ENCODE measurements around the gene ABCA1. TPM values are rescaled to one million over a fixed set of nuclear protein-coding genes. Genes with fewer than 3 reads are reported as not detected.

ABCA1 gene
- total RNA-seq, 2 experiments from 2014 or later, result 8.0 to 14.0 TPM

DNA sequence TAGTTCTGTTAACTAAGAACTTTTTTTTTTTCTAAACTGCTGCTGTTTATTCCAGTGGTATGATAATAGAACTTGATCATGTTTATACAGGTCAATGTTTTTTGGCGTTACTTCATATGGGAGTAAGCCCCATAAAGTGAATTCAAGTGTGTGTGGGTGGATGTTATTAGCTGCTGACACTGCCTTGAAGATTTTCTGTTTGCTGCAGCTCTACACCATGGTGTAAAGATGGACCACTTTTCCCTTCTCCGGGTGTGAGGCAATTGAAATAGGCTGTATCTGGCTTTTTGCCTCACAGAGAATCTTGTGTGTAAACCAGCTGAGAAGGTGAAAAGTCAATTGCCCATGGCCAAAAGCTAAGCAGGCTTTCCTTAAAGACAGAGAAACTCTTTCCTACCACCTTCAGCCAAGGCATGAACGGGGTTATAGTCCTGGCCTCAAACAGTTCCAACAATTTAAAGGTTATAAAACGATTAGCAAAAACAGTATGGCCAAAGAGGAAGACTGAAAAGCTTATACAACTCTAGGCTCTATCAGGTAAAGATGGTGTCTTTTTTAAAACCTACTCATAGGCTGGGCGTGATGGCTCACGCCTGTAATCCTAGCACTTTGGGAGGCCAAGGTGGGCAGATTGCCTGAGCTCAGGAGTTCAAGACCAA is 33.9 kb upstream of the ABCA1 start:
- no peaks in the 10 kb centered on the region for H4K20me1 ChIP-seq (ENCODE audit: insufficient read depth, low read length)
- peaks cover 25% of the 10 kb centered on the region for H3K4me1 ChIP-seq (ENCODE audit: insufficient read depth, low read length, poor library complexity, severe bottlenecking)
- TF ChIP-seq EZH2phosphoT487 (IDR thresholded peaks at IDR 0.05; ENCODE audit: borderline replicate concordance, low read depth, low read length), result no peak
- TF ChIP-seq, protein P1, sequence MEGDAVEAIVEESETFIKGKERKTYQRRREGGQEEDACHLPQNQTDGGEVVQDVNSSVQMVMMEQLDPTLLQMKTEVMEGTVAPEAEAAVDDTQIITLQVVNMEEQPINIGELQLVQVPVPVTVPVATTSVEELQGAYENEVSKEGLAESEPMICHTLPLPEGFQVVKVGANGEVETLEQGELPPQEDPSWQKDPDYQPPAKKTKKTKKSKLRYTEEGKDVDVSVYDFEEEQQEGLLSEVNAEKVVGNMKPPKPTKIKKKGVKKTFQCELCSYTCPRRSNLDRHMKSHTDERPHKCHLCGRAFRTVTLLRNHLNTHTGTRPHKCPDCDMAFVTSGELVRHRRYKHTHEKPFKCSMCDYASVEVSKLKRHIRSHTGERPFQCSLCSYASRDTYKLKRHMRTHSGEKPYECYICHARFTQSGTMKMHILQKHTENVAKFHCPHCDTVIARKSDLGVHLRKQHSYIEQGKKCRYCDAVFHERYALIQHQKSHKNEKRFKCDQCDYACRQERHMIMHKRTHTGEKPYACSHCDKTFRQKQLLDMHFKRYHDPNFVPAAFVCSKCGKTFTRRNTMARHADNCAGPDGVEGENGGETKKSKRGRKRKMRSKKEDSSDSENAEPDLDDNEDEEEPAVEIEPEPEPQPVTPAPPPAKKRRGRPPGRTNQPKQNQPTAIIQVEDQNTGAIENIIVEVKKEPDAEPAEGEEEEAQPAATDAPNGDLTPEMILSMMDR (conservative IDR thresholded peaks at IDR 0.05; ENCODE audit: low read length), result no peak
- no peak for DNase-seq (ENCODE audit: low spot score)
- ChIA-PET CTCF (ENCODE audit: unreplicated experiment) (interaction anchor here (0.9 kb wide), 1 partner anchor 30 kb away, joined by 4 read pairs; no protein-coding TSS in a partner anchor), POLR2A (interaction anchor here (0.6 to 1.5 kb wide), 8 partner anchors 12 to 91 kb away, joined by 3 to 6 read pairs (median 3); no protein-coding TSS in a partner anchor)
- no peak overlapping the region for H3K4me3 ChIP-seq (ENCODE audit: low read depth, low read length, poor library complexity, severe bottlenecking)
- H3K9me2 ChIP-seq (ENCODE audit: insufficient read depth, low read length), result no peaks in the 10 kb centered on the region
- no peaks in the 10 kb centered on the region for H3K9me3 ChIP-seq (ENCODE audit: low read length)
- peak overlapping the region; percentile 67; the same call in 1 of the 2 replicates for H2AFZ ChIP-seq (ENCODE audit: low read length)
- H3K4me2 ChIP-seq (ENCODE audit: low read length), result peak overlapping the region; percentile 37
- intact Hi-C loops (cut with micrococcal nuclease; ENCODE audit: unreplicated experiment), result no loop called here
- BruUV-seq (replicated peaks), result no TSS peak
- no peak overlapping the region for H3K27ac ChIP-seq (ENCODE audit: low read depth, low read length, poor library complexity, severe bottlenecking)
- H3K36me3 ChIP-seq (ENCODE audit: insufficient read depth, low read length), result no peaks in the 10 kb centered on the region
- H3K79me2 ChIP-seq (ENCODE audit: insufficient read depth, low read depth, low read length), result no peaks in the 10 kb centered on the region

DNA sequence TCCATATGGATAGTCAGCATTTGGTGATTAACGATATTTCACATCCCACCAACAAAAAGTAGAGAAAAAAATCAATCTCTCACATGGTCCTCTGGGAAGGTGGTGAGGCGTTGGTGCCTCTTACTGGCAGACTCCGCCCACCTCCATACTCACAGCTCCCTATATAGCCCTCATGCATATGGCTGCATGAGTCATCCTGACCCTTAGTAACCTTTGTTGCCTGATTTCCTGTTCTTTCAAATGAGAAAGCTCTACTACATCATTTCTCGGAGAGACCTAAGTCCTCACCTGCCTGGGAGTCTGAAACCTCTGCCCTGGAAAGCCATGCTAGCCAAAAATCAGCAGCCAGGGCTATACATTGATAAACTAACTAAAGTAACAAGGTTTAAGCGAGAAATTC is 33.3 kb upstream of the ABCA1 start:
- H3K36me3 ChIP-seq (ENCODE audit: insufficient read depth, low read length), result no peaks in the 10 kb centered on the region
- no peaks in the 10 kb centered on the region for H3K9me2 ChIP-seq (ENCODE audit: insufficient read depth, low read length)
- no peaks in the 10 kb centered on the region for H3K79me2 ChIP-seq (ENCODE audit: insufficient read depth, low read depth, low read length)
- intact Hi-C loops (cut with micrococcal nuclease; ENCODE audit: unreplicated experiment), result no loop called here
- no peaks in the 10 kb centered on the region for H4K20me1 ChIP-seq (ENCODE audit: insufficient read depth, low read length)
- TF ChIP-seq EZH2phosphoT487 (IDR thresholded peaks at IDR 0.05; ENCODE audit: borderline replicate concordance, low read depth, low read length), result no peak
- TF ChIP-seq, protein P1 (conservative IDR thresholded peaks at IDR 0.05; ENCODE audit: low read length), result no peak
- peak overlapping the region; percentile 67; the same call in 1 of the 2 replicates for H2AFZ ChIP-seq (ENCODE audit: low read length)
- ChIA-PET POLR2A (interaction anchor here (0.7 to 1.5 kb wide), 6 partner anchors 12 to 92 kb away, joined by 3 to 4 read pairs (median 3); no protein-coding TSS in a partner anchor), CTCF (ENCODE audit: unreplicated experiment) (interaction anchor here (0.9 kb wide), 1 partner anchor 30 kb away, joined by 4 read pairs; no protein-coding TSS in a partner anchor)
- H3K27ac ChIP-seq (ENCODE audit: low read depth, low read length, poor library complexity, severe bottlenecking), result no peak overlapping the region
- peak overlapping the region; percentile 37 for H3K4me2 ChIP-seq (ENCODE audit: low read length)
- H3K9me3 ChIP-seq (ENCODE audit: low read length), result no peaks in the 10 kb centered on the region
- DNase-seq (ENCODE audit: low spot score), result peak; percentile 53
- no TSS peak for BruUV-seq (replicated peaks)
- no peak overlapping the region for H3K4me3 ChIP-seq (ENCODE audit: low read depth, low read length, poor library complexity, severe bottlenecking)
- H3K4me1 ChIP-seq (ENCODE audit: insufficient read depth, low read length, poor library complexity, severe bottlenecking), result peaks cover 25% of the 10 kb centered on the region

DNA sequence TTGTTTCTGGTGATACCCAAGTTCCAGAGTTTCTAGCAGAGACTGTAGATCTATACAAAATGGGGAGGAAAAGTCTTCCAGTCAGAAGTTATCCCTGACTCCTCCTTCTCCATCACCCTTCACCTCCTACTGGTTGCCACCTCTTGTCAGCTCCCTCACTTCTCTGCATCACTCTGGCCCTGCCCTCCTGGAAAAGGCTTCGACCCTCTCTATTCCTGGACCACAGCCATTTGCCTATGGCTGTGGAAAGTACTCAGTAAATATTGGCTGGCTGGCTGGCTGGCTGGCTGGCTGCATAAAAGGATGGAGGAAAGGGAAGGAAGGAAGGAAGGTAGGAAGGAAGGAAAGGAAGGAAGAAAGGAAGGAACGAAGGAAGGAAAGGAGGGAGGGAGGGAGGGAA is 32.7 kb upstream of the ABCA1 start:
- no peak overlapping the region for H3K4me2 ChIP-seq (ENCODE audit: low read length)
- ChIA-PET POLR2A (interaction anchor here (0.6 to 1.5 kb wide), 2 partner anchors 14 to 38 kb away, joined by 3 to 5 read pairs; no protein-coding TSS in a partner anchor), CTCF (ENCODE audit: unreplicated experiment) (no interaction called here)
- no peaks in the 10 kb centered on the region for H3K9me2 ChIP-seq (ENCODE audit: insufficient read depth, low read length)
- no peak overlapping the region for H2AFZ ChIP-seq (ENCODE audit: low read length)
- H3K9me3 ChIP-seq (ENCODE audit: low read length), result no peaks in the 10 kb centered on the region
- no peaks in the 10 kb centered on the region for H3K79me2 ChIP-seq (ENCODE audit: insufficient read depth, low read depth, low read length)
- H3K27ac ChIP-seq (ENCODE audit: low read depth, low read length, poor library complexity, severe bottlenecking), result no peak overlapping the region
- DNase-seq (ENCODE audit: low spot score), result no peak
- H3K4me3 ChIP-seq (ENCODE audit: low read depth, low read length, poor library complexity, severe bottlenecking), result no peak overlapping the region
- H3K36me3 ChIP-seq (ENCODE audit: insufficient read depth, low read length), result no peaks in the 10 kb centered on the region
- intact Hi-C loops (cut with micrococcal nuclease; ENCODE audit: unreplicated experiment), result no loop called here
- no TSS peak for BruUV-seq (replicated peaks)
- TF ChIP-seq, protein P1 (conservative IDR thresholded peaks at IDR 0.05; ENCODE audit: low read length), result no peak
- no peak for TF ChIP-seq EZH2phosphoT487 (IDR thresholded peaks at IDR 0.05; ENCODE audit: borderline replicate concordance, low read depth, low read length)
- peaks cover 25% of the 10 kb centered on the region for H3K4me1 ChIP-seq (ENCODE audit: insufficient read depth, low read length, poor library complexity, severe bottlenecking)
- H4K20me1 ChIP-seq (ENCODE audit: insufficient read depth, low read length), result no peaks in the 10 kb centered on the region
